ENCODE data around the gene LUC7L3.

LUC7L3 gene

GRCh38 chr17:50728112-50728429, 8.7 kb downstream of the LUC7L3 start:
- H3K27me3 ChIP-seq (ENCODE audit: control insufficient read depth in 1 of 2, insufficient read depth in 2 of 2, low read length in 2 of 2), result no peaks in the 10 kb centered on the region
- H3K4me3 ChIP-seq (ENCODE audit: low read depth in 1 of 2, low read length in 2 of 2), result no peak overlapping the region
- H3K36me3 ChIP-seq (ENCODE audit: control insufficient read depth in 1 of 2, insufficient read depth in 2 of 2, low read length in 2 of 2), result peaks cover 0 to 3% of the 10 kb centered on the region in 2 donors
- H3K9ac ChIP-seq (ENCODE audit: low read depth in 1 of 2, low read length in 2 of 2), result no peak overlapping the region
- H3K4me1 ChIP-seq (ENCODE audit: control insufficient read depth in 1 of 2, insufficient read depth in 2 of 2, low read length in 2 of 2), result peaks cover 52 to 66% of the 10 kb centered on the region in 2 donors
- H3K27ac ChIP-seq (ENCODE audit: low read depth, low read length), result no peak overlapping the region
- H3K9me3 ChIP-seq (ENCODE audit: control insufficient read depth in 1 of 2, low read length in 2 of 2), result no peaks in the 10 kb centered on the region

- Histone ChIP-seq H3K4me1 (ENCODE audit: control insufficient read depth in 1 of 2, insufficient read depth in 2 of 2, low read length in 2 of 2) (peaks cover 50 to 59% of the 10 kb centered on the region in 2 donors), H3K4me3 (ENCODE audit: low read depth in 1 of 2, low read length in 2 of 2) (no peak overlapping the region), H3K36me3 (ENCODE audit: control insufficient read depth in 1 of 2, insufficient read depth in 2 of 2, low read length in 2 of 2) (peaks cover 0 to 3% of the 10 kb centered on the region in 2 donors), H3K9ac (ENCODE audit: low read depth in 1 of 2, low read length in 2 of 2) (no peak overlapping the region), H3K27me3 (ENCODE audit: control insufficient read depth in 1 of 2, insufficient read depth in 2 of 2, low read length in 2 of 2) (no peaks in the 10 kb centered on the region), H3K27ac (ENCODE audit: low read depth, low read length) (no peak overlapping the region), H3K9me3 (ENCODE audit: control insufficient read depth in 1 of 2, low read length in 2 of 2) (no peaks in the 10 kb centered on the region)
These were observed 9.7 kb downstream of the LUC7L3 start for GRCh38 chr17:50728881-50729765.

GRCh38 chr17:50731575-50732460, 12.4 kb downstream of the LUC7L3 start:
- peaks cover 0 to 3% of the 10 kb centered on the region in 2 donors for H3K36me3 ChIP-seq (ENCODE audit: control insufficient read depth in 1 of 2, insufficient read depth in 2 of 2, low read length in 2 of 2)
- H3K27me3 ChIP-seq (ENCODE audit: control insufficient read depth in 1 of 2, insufficient read depth in 2 of 2, low read length in 2 of 2), result no peaks in the 10 kb centered on the region
- H3K4me3 ChIP-seq (ENCODE audit: low read depth in 1 of 2, low read length in 2 of 2), result peak overlapping the region; percentile 25 to 30
- H3K9me3 ChIP-seq (ENCODE audit: control insufficient read depth in 1 of 2, low read length in 2 of 2), result no peaks in the 10 kb centered on the region
- peaks cover 38 to 39% of the 10 kb centered on the region in 2 donors for H3K4me1 ChIP-seq (ENCODE audit: control insufficient read depth in 1 of 2, insufficient read depth in 2 of 2, low read length in 2 of 2)
- H3K27ac ChIP-seq (ENCODE audit: low read depth, low read length), result no peak overlapping the region
- H3K9ac ChIP-seq (ENCODE audit: low read depth in 1 of 2, low read length in 2 of 2), result no peak overlapping the region

- Histone ChIP-seq H3K27me3 (ENCODE audit: control insufficient read depth in 1 of 2, insufficient read depth in 2 of 2, low read length in 2 of 2) (no peaks in the 10 kb centered on the region), H3K27ac (ENCODE audit: low read depth, low read length) (no peak overlapping the region), H3K9me3 (ENCODE audit: control insufficient read depth in 1 of 2, low read length in 2 of 2) (no peaks in the 10 kb centered on the region), H3K4me1 (ENCODE audit: control insufficient read depth in 1 of 2, insufficient read depth in 2 of 2, low read length in 2 of 2) (peaks cover 22 to 23% of the 10 kb centered on the region in 2 donors), H3K4me3 (ENCODE audit: low read depth in 1 of 2, low read length in 2 of 2) (no peak overlapping the region), H3K9ac (ENCODE audit: low read depth in 1 of 2, low read length in 2 of 2) (no peak overlapping the region), H3K36me3 (ENCODE audit: control insufficient read depth in 1 of 2, insufficient read depth in 2 of 2, low read length in 2 of 2) (peaks cover 17 to 23% of the 10 kb centered on the region in 2 donors)
These were observed 15.9 kb downstream of the LUC7L3 start for GRCh38 chr17:50735287-50735686.

- Histone ChIP-seq H3K27ac (ENCODE audit: low read depth, low read length) (no peak overlapping the region), H3K4me1 (ENCODE audit: control insufficient read depth in 1 of 2, insufficient read depth in 2 of 2, low read length in 2 of 2) (peaks cover 7 to 8% of the 10 kb centered on the region in 2 donors), H3K4me3 (ENCODE audit: low read depth in 1 of 2, low read length in 2 of 2) (no peak overlapping the region), H3K27me3 (ENCODE audit: control insufficient read depth in 1 of 2, insufficient read depth in 2 of 2, low read length in 2 of 2) (no peaks in the 10 kb centered on the region), H3K9me3 (ENCODE audit: control insufficient read depth in 1 of 2, low read length in 2 of 2) (no peaks in the 10 kb centered on the region), H3K9ac (ENCODE audit: low read depth in 1 of 2, low read length in 2 of 2) (no peak overlapping the region), H3K36me3 (ENCODE audit: control insufficient read depth in 1 of 2, insufficient read depth in 2 of 2, low read length in 2 of 2) (peaks cover 34 to 41% of the 10 kb centered on the region in 2 donors)
These were observed 17.8 kb downstream of the LUC7L3 start for GRCh38 chr17:50737118-50737698.

- Histone ChIP-seq H3K36me3 (ENCODE audit: control insufficient read depth in 1 of 2, insufficient read depth in 2 of 2, low read length in 2 of 2) (peaks cover 47 to 55% of the 10 kb centered on the region in 2 donors), H3K27ac (ENCODE audit: low read depth, low read length) (no peak overlapping the region), H3K27me3 (ENCODE audit: control insufficient read depth in 1 of 2, insufficient read depth in 2 of 2, low read length in 2 of 2) (no peaks in the 10 kb centered on the region), H3K9me3 (ENCODE audit: control insufficient read depth in 1 of 2, low read length in 2 of 2) (no peaks in the 10 kb centered on the region), H3K4me3 (ENCODE audit: low read depth in 1 of 2, low read length in 2 of 2) (no peak overlapping the region), H3K9ac (ENCODE audit: low read depth in 1 of 2, low read length in 2 of 2) (no peak overlapping the region), H3K4me1 (ENCODE audit: control insufficient read depth in 1 of 2, insufficient read depth in 2 of 2, low read length in 2 of 2) (no peaks in the 10 kb centered on the region)
These were observed 19.7 kb downstream of the LUC7L3 start for GRCh38 chr17:50739098-50739497.

GRCh38 chr17:50745631-50746030, 26.2 kb downstream of the LUC7L3 start:
- Histone ChIP-seq H3K27ac (ENCODE audit: low read depth, low read length) (no peak overlapping the region), H3K27me3 (ENCODE audit: control insufficient read depth in 1 of 2, insufficient read depth in 2 of 2, low read length in 2 of 2) (no peaks in the 10 kb centered on the region), H3K4me3 (ENCODE audit: low read depth in 1 of 2, low read length in 2 of 2) (no peak overlapping the region), H3K9ac (ENCODE audit: low read depth in 1 of 2, low read length in 2 of 2) (no peak overlapping the region), H3K4me1 (ENCODE audit: control insufficient read depth in 1 of 2, insufficient read depth in 2 of 2, low read length in 2 of 2) (peaks cover 0 to 21% of the 10 kb centered on the region in 2 donors), H3K36me3 (ENCODE audit: control insufficient read depth in 1 of 2, insufficient read depth in 2 of 2, low read length in 2 of 2) (peaks cover 55 to 91% of the 10 kb centered on the region in 2 donors), H3K9me3 (ENCODE audit: control insufficient read depth in 1 of 2, low read length in 2 of 2) (no peaks in the 10 kb centered on the region)

GRCh38 chr17:50749245-50749644, 29.8 kb downstream of the LUC7L3 start:
- no peaks in the 10 kb centered on the region for H3K9me3 ChIP-seq (ENCODE audit: control insufficient read depth in 1 of 2, low read length in 2 of 2)
- H3K9ac ChIP-seq (ENCODE audit: low read depth in 1 of 2, low read length in 2 of 2), result no peak overlapping the region
- no peak overlapping the region for H3K4me3 ChIP-seq (ENCODE audit: low read depth in 1 of 2, low read length in 2 of 2)
- H3K27me3 ChIP-seq (ENCODE audit: control insufficient read depth in 1 of 2, insufficient read depth in 2 of 2, low read length in 2 of 2), result no peaks in the 10 kb centered on the region
- H3K36me3 ChIP-seq (ENCODE audit: control insufficient read depth in 1 of 2, insufficient read depth in 2 of 2, low read length in 2 of 2), result peaks cover 48 to 93% of the 10 kb centered on the region in 2 donors
- peaks cover 0 to 21% of the 10 kb centered on the region in 2 donors for H3K4me1 ChIP-seq (ENCODE audit: control insufficient read depth in 1 of 2, insufficient read depth in 2 of 2, low read length in 2 of 2)
- H3K27ac ChIP-seq (ENCODE audit: low read depth, low read length), result no peak overlapping the region

- peaks cover 4 to 10% of the 10 kb centered on the region in 2 donors for H3K4me1 ChIP-seq (ENCODE audit: control insufficient read depth in 1 of 2, insufficient read depth in 2 of 2, low read length in 2 of 2)
- H3K9me3 ChIP-seq (ENCODE audit: control insufficient read depth in 1 of 2, low read length in 2 of 2), result no peaks in the 10 kb centered on the region
- peaks cover 36 to 55% of the 10 kb centered on the region in 2 donors for H3K36me3 ChIP-seq (ENCODE audit: control insufficient read depth in 1 of 2, insufficient read depth in 2 of 2, low read length in 2 of 2)
- no peak overlapping the region for H3K4me3 ChIP-seq (ENCODE audit: low read depth in 1 of 2, low read length in 2 of 2)
- H3K27ac ChIP-seq (ENCODE audit: low read depth, low read length), result no peak overlapping the region
- H3K27me3 ChIP-seq (ENCODE audit: control insufficient read depth in 1 of 2, insufficient read depth in 2 of 2, low read length in 2 of 2), result no peaks in the 10 kb centered on the region
- no peak overlapping the region for H3K9ac ChIP-seq (ENCODE audit: low read depth in 1 of 2, low read length in 2 of 2)
These were observed 35.1 kb downstream of the LUC7L3 start for GRCh38 chr17:50754521-50754920.

- Histone ChIP-seq H3K27ac (ENCODE audit: low read depth, low read length) (no peak overlapping the region), H3K9ac (ENCODE audit: low read depth in 1 of 2, low read length in 2 of 2) (no peak overlapping the region), H3K4me3 (ENCODE audit: low read depth in 1 of 2, low read length in 2 of 2) (no peak overlapping the region), H3K4me1 (ENCODE audit: control insufficient read depth in 1 of 2, insufficient read depth in 2 of 2, low read length in 2 of 2) (peaks cover 4 to 15% of the 10 kb centered on the region in 2 donors), H3K9me3 (ENCODE audit: control insufficient read depth in 1 of 2, low read length in 2 of 2) (no peaks in the 10 kb centered on the region), H3K27me3 (ENCODE audit: control insufficient read depth in 1 of 2, insufficient read depth in 2 of 2, low read length in 2 of 2) (no peaks in the 10 kb centered on the region), H3K36me3 (ENCODE audit: control insufficient read depth in 1 of 2, insufficient read depth in 2 of 2, low read length in 2 of 2) (peaks cover 13 to 31% of the 10 kb centered on the region in 2 donors)
These were observed 39.1 kb downstream of the LUC7L3 start for GRCh38 chr17:50758524-50758923.

All from duodenal mucosa (tissue), 2 donors.